ENCODE data around the gene MDP1. TPM values are rescaled to one million over a fixed set of nuclear protein-coding genes. Genes with fewer than 3 reads are reported as not detected.
"Not testable (repeated sequence)": the region's sequence is repeated elsewhere in the genome, so short reads cannot be mapped to it uniquely, and the experiment has no call there.

The MDP1 gene
- total RNA-seq, 1 donor from 2014 or later: 23.2 TPM

DNA sequence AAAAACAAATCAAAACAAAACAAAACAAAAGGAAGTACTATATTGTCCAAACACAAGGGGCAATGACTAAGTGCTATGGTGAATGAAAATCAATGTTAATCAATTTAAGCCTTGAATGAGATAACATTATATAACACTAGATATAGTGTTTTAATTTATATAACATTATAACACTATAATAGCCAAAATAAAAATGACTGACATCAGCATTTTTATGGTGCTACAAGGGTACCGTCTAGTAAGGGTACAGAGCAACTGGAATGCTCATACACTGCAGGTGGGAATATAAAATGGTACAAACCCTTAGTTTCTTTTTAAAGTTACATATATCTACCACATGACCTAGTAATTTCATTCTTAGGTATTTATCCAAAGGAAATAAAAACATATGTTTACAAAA is 10.6 kb upstream of the MDP1 start:
- no peak for DNase-seq (ENCODE audit: low spot score)
- H3K4me1 Mint-ChIP-seq (ENCODE audit: low read depth): peaks cover 22% of the 10 kb centered on the region

DNA sequence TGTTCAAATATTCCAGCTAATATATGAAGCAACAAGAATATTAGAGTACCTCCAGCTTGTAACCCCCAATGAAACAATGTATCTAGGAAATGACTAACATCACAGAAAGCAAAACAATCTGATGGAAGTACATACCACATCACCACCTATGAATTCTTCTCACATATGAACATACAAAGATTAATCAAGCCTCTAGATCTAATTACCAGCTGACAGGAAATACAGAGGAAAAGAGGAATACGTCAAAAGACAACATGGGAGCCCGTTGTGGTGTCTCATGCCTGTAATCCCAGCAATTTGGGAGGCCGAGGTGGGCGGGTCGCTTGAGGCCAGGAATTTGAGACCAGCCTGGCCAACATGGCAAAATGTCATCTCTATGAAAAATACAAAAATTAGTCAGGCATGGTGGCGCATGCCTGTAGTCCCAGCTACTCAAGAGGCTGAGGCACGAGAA is 8.8 kb upstream of the MDP1 start:
- Mint-ChIP-seq H3K4me1 (ENCODE audit: low read depth) (peaks cover 16% of the 10 kb centered on the region), H3K27ac (ENCODE audit: unreplicated experiment) (peak overlapping the region; percentile 75), H3K4me3 (ENCODE audit: unreplicated experiment) (no peak overlapping the region), H3K27me3 (ENCODE audit: low read depth) (no peaks in the 10 kb centered on the region), H3K9me3 (ENCODE audit: low read depth) (no peaks in the 10 kb centered on the region), H3K36me3 (ENCODE audit: low read depth) (peaks cover 4% of the 10 kb centered on the region)
- TF ChIP-seq, protein P1, sequence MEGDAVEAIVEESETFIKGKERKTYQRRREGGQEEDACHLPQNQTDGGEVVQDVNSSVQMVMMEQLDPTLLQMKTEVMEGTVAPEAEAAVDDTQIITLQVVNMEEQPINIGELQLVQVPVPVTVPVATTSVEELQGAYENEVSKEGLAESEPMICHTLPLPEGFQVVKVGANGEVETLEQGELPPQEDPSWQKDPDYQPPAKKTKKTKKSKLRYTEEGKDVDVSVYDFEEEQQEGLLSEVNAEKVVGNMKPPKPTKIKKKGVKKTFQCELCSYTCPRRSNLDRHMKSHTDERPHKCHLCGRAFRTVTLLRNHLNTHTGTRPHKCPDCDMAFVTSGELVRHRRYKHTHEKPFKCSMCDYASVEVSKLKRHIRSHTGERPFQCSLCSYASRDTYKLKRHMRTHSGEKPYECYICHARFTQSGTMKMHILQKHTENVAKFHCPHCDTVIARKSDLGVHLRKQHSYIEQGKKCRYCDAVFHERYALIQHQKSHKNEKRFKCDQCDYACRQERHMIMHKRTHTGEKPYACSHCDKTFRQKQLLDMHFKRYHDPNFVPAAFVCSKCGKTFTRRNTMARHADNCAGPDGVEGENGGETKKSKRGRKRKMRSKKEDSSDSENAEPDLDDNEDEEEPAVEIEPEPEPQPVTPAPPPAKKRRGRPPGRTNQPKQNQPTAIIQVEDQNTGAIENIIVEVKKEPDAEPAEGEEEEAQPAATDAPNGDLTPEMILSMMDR (IDR thresholded peaks at IDR 0.05): no peak
- no peak for DNase-seq (ENCODE audit: low spot score)

More for the DNA sequence above, 10.6 kb upstream of the MDP1 start:
- TF ChIP-seq, protein P1 (IDR thresholded peaks at IDR 0.05): no peak
- H3K4me3 Mint-ChIP-seq (ENCODE audit: unreplicated experiment): no peak overlapping the region
- H3K36me3 Mint-ChIP-seq (ENCODE audit: low read depth): peaks cover 4% of the 10 kb centered on the region
- H3K27ac Mint-ChIP-seq (ENCODE audit: unreplicated experiment): no peak overlapping the region
- no peaks in the 10 kb centered on the region for H3K9me3 Mint-ChIP-seq (ENCODE audit: low read depth)
- no peaks in the 10 kb centered on the region for H3K27me3 Mint-ChIP-seq (ENCODE audit: low read depth)

DNA sequence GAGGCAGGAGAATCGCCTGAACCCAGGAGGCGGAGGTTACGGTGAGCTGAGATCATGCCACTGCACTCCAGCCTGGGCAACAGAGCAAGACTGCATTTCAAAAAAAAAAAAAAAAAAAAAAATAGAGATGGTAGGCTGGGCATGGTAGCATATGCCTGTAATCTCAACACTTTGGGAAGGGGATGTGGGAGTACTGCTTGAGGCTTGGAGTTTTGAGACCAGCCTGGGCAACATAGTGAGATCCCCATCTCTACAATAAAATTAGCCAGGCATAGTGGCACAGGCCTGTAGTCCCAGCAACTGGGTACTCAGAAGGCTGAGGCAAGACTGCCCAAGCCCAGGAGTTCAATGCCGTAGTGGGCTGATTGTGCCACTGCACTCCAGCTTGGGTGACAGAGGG is 7.1 kb upstream of the MDP1 start:
- not testable (repeated sequence) for H3K4me3 Mint-ChIP-seq (ENCODE audit: unreplicated experiment); H3K27ac Mint-ChIP-seq (ENCODE audit: unreplicated experiment); DNase-seq (ENCODE audit: low spot score); H3K9me3 Mint-ChIP-seq (ENCODE audit: low read depth); H3K36me3 Mint-ChIP-seq (ENCODE audit: low read depth); H3K27me3 Mint-ChIP-seq (ENCODE audit: low read depth)
- H3K4me1 Mint-ChIP-seq (ENCODE audit: low read depth): peaks cover 16% of the 10 kb centered on the region

DNA sequence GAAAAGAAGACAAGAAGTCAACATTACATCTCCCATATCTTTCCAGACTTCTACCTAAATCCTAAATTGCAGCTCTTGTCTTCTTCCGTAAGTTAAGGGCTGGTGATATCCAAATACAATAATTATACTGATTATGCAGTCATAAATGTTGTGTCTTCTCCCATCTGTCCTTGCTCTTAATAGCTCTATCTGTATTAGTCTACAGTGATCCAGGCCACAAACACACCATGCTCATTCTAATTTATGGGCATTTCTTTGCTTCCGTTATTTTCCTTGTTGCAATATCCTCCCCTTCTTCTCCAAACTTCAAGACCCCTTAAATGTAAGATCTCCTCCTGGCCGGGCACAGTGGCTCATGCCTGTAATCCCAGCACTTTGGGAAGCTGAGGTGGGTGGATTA is 3.7 kb upstream of the MDP1 start:
- no peak for DNase-seq (ENCODE audit: low spot score)
- Mint-ChIP-seq H3K27me3 (ENCODE audit: low read depth) (no peaks in the 10 kb centered on the region), H3K9me3 (ENCODE audit: low read depth) (no peaks in the 10 kb centered on the region), H3K4me3 (ENCODE audit: unreplicated experiment) (no peak overlapping the region), H3K27ac (ENCODE audit: unreplicated experiment) (no peak overlapping the region), H3K36me3 (ENCODE audit: low read depth) (no peaks in the 10 kb centered on the region), H3K4me1 (ENCODE audit: low read depth) (peaks cover 15% of the 10 kb centered on the region)
- TF ChIP-seq, protein P1 (IDR thresholded peaks at IDR 0.05): no peak

DNA sequence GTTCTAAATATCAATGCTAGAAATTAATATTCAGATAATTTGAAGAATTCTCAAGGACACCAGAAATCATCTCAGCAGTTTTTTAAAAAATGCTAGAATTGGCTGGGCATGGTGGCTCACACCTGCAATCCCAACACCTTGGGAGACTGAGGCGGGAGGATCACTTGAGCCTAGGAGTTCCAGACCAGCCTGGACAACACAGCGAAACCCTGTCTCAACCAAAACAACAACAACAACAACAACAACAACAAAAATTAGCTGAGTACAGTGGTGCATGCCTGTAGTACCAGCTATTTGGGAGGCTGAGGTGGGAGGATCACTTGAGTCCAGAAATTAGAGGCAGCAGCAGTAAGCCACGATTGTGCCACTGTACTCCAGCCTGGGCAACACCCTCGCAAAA is 3.2 kb upstream of the MDP1 start:
- Mint-ChIP-seq H3K27me3 (ENCODE audit: low read depth) (no peaks in the 10 kb centered on the region), H3K36me3 (ENCODE audit: low read depth) (no peaks in the 10 kb centered on the region), H3K9me3 (ENCODE audit: low read depth) (no peaks in the 10 kb centered on the region), H3K4me3 (ENCODE audit: unreplicated experiment) (no peak overlapping the region), H3K27ac (ENCODE audit: unreplicated experiment) (no peak overlapping the region), H3K4me1 (ENCODE audit: low read depth) (peaks cover 18% of the 10 kb centered on the region)
- DNase-seq (ENCODE audit: low spot score): no peak
- TF ChIP-seq, protein P1 (IDR thresholded peaks at IDR 0.05): no peak

DNA sequence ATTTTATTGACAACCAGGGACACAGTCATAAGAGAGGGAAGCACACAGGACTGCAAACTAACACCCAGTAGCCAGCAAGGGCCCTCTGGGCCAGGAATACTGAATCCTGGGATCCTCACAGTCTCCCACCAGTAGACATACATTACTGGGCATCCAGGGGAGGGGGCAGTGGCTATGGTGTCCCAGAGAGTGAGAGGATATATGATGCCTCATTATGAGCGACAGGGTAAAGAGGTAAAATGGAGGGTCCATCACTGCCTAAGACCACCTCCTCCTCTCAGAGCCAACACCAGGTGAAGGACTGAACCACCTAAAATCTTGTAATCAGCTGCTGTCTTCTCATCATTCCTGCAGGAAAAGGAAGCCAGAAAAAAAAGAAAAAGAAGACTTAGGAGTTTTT is 1.0 kb upstream of the MDP1 start:
- H3K4me1 Mint-ChIP-seq (ENCODE audit: low read depth): peaks cover 36% of the 10 kb centered on the region
- H3K9me3 Mint-ChIP-seq (ENCODE audit: low read depth); H3K36me3 Mint-ChIP-seq (ENCODE audit: low read depth); DNase-seq (ENCODE audit: low spot score); H3K4me3 Mint-ChIP-seq (ENCODE audit: unreplicated experiment); H3K27ac Mint-ChIP-seq (ENCODE audit: unreplicated experiment); H3K27me3 Mint-ChIP-seq (ENCODE audit: low read depth): not testable (repeated sequence)

Data from chondrocyte (in vitro differentiated cells).